ENCODE results near the gene CDC5L.

GRCh38 chr6:44388135-44388487, 605 bp downstream of the CDC5L start:
- TF ChIP-seq CTCF (IDR thresholded peaks at IDR 0.05) (no peak), POLR2A (IDR thresholded peaks at IDR 0.05) (no peak)
